Keratinocyte (primary cell): ENCODE results near the gene GLS. TPM values are rescaled to one million over a fixed set of nuclear protein-coding genes. Genes with fewer than 3 reads are reported as not detected.

Source experiments
- DNase-seq: peaks from one replicate; pipeline ENCODE4 v3.0.0-alpha.2; 2011; ENCODE audit warnings: low read depth, missing footprints, low spot score
- FAIRE-seq: peaks from 2 replicates; lab custom pipeline; 2011; peaks lifted over from hg19 to GRCh38; lab: Jason Lieb, UNC
- H2AFZ ChIP-seq: 2 replicates; pipeline ENCODE4 v1.6.0; 2012; ENCODE audit warnings: low read length, control low read depth, inconsistent platforms; ENCODE audit not compliant: control insufficient read depth
- H3K27ac ChIP-seq: 2 replicates; pipeline ENCODE4 v1.5.1; 2011; ENCODE audit warnings: low read length; ENCODE audit not compliant: control insufficient read depth, insufficient read depth
- H3K27me3 ChIP-seq: 3 replicates; pipeline ENCODE4 v1.6.0; 2011; ENCODE audit warnings: low read length; ENCODE audit not compliant: control insufficient read depth, insufficient read depth; ENCODE audit errors: extremely low read depth
- H3K36me3 ChIP-seq, 2 experiments: 2 replicates in 1 of 2; 3 replicates in 1 of 2; pipeline ENCODE4 v1.5.1; 2011; ENCODE audit warnings: low read length in 2 of 2, mild to moderate bottlenecking in 1 of 2; ENCODE audit not compliant: control insufficient read depth in 2 of 2, insufficient read depth in 2 of 2; ENCODE audit errors: extremely low read depth in 1 of 2
- H3K4me1 ChIP-seq: 3 replicates; pipeline ENCODE4 v1.5.1; 2011; ENCODE audit warnings: low read length; ENCODE audit not compliant: control insufficient read depth, insufficient read depth; ENCODE audit errors: extremely low read depth
- H3K4me2 ChIP-seq: 3 replicates; pipeline ENCODE4 v1.6.0; 2011; ENCODE audit warnings: low read depth, low read length; ENCODE audit not compliant: control insufficient read depth, insufficient read depth; ENCODE audit errors: extremely low read depth
- H3K4me3 ChIP-seq, 3 experiments: fragments of 200-600 bp in 1 of 3; sonication (generic) in 1 of 3; 2 replicates in 2 of 3; 3 replicates in 1 of 3; pipeline ENCODE4 v1.5.1; 2011 to 2016; ENCODE audit warnings: low read length in 3 of 3, mild to moderate bottlenecking in 3 of 3, control low read depth in 2 of 3, inconsistent platforms in 1 of 3, low read depth in 1 of 3, mixed read lengths in 1 of 3, mixed run types in 1 of 3, moderate library complexity in 1 of 3; ENCODE audit not compliant: control insufficient read depth in 2 of 3, insufficient read depth in 2 of 3; ENCODE audit errors: extremely low read depth in 1 of 3
- H3K79me2 ChIP-seq: 2 replicates; pipeline ENCODE4 v1.6.0; 2012; ENCODE audit warnings: low read length; ENCODE audit not compliant: control insufficient read depth, insufficient read depth
- H3K9ac ChIP-seq: 3 replicates; pipeline ENCODE4 v1.6.0; 2011; ENCODE audit warnings: low read length; ENCODE audit not compliant: control insufficient read depth, insufficient read depth; ENCODE audit errors: extremely low read depth
- H3K9me1 ChIP-seq: 3 replicates; pipeline ENCODE4 v1.6.0; 2011; ENCODE audit warnings: low read length; ENCODE audit not compliant: control insufficient read depth, insufficient read depth; ENCODE audit errors: extremely low read depth
- H3K9me3 ChIP-seq: 2 replicates; pipeline ENCODE4 v1.5.1; 2012; ENCODE audit warnings: low read depth, low read length; ENCODE audit not compliant: control insufficient read depth
- H4K20me1 ChIP-seq: 3 replicates; pipeline ENCODE4 v1.6.0; 2011; ENCODE audit warnings: low read length; ENCODE audit not compliant: control insufficient read depth, insufficient read depth; ENCODE audit errors: extremely low read depth
- EZH2 ChIP-seq: IDR thresholded peaks from one replicate; pipeline ENCODE4 v1.6.1; 2012; ENCODE audit warnings: inconsistent platforms, mild to moderate bottlenecking, low read length, moderate library complexity
- dilution Hi-C: fragments of 300-500 bp; cut with MboI; formaldehyde crosslinking; loops from one replicate; pipeline ENCODE4 v1.7.0; 2020; ENCODE audit warnings: low sequenced_read_pairs; ENCODE audit not compliant: extremely low pct_ligation_motif_present
- polyA plus RNA-seq, 5 experiments: library from polyadenylated mRNA; depleted of rRNA in 3 of 5; stranded (reverse) in 3 of 5; stranded (forward) in 1 of 5; unstranded in 1 of 5; fragments of >200 nt; gene quantifications; 1 replicate in 1 of 5; 2 replicates in 3 of 5; 3 replicates in 1 of 5; pipeline versions ENCODE4 v1.2.1 to v1.2.3, GENCODE V29; 2011 to 2012; ENCODE audit warnings: missing spikeins in 2 of 5, low read depth in 1 of 5, low replicate concordance in 1 of 5
- TF ChIP-seq, protein P1 (sequence below), 3 experiments: IDR thresholded peaks in 1 of 3; conservative IDR thresholded peaks in 1 of 3; optimal IDR thresholded peaks in 1 of 3; 2 replicates in 2 of 3; 3 replicates in 1 of 3; pipeline versions ENCODE3 to v1.5.1; 2011; ENCODE audit warnings: low read length in 3 of 3, mild to moderate bottlenecking in 3 of 3, moderate library complexity in 2 of 3, control low read depth in 1 of 3, inconsistent platforms in 1 of 3; ENCODE audit not compliant: insufficient read depth in 2 of 3; ENCODE audit errors: extremely low read depth in 1 of 3

GLS gene
- polyA plus RNA-seq, 1 donor (not counting 4 experiments of a cell fraction or from before 2014, with no cell fraction given): 130 TPM

DNA sequence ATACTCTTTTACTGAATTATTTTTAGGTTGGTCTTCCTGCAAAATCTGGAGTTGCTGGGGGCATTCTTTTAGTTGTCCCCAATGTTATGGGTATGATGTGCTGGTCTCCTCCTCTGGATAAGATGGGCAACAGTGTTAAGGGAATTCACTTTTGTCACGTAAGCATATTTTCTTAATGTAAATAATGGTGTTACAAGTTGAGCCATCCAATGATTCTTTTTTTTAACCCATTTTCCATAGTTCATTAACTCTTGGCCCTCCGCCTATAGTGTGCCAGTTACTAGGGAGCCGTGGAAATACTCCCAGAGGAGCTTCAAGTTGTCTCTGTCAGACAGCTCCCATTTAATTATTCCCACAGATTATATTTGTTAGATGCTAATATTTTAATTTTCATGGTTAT is 49.8 kb downstream of the GLS start:
- no peak overlapping the region for H3K27ac ChIP-seq
- dilution Hi-C loops: no loop called here
- H3K79me2 ChIP-seq: peaks cover 2% of the 10 kb centered on the region
- no peaks in the 10 kb centered on the region for H4K20me1 ChIP-seq
- H3K27me3 ChIP-seq: no peaks in the 10 kb centered on the region
- DNase-seq: no peak
- no peak for TF ChIP-seq EZH2
- H2AFZ ChIP-seq: no peak overlapping the region
- H3K9me3 ChIP-seq: no peaks in the 10 kb centered on the region
- H3K9ac ChIP-seq: no peak overlapping the region
- H3K36me3 ChIP-seq: peaks cover 7 to 23% of the 10 kb centered on the region in 2 experiments
- H3K4me1 ChIP-seq: peaks cover 6% of the 10 kb centered on the region
- no peak overlapping the region for H3K4me3 ChIP-seq
- H3K9me1 ChIP-seq: no peaks in the 10 kb centered on the region
- no peak overlapping the region for H3K4me2 ChIP-seq
- FAIRE-seq: no peak

- TF ChIP-seq EZH2: no peak
- TF ChIP-seq, protein P1, sequence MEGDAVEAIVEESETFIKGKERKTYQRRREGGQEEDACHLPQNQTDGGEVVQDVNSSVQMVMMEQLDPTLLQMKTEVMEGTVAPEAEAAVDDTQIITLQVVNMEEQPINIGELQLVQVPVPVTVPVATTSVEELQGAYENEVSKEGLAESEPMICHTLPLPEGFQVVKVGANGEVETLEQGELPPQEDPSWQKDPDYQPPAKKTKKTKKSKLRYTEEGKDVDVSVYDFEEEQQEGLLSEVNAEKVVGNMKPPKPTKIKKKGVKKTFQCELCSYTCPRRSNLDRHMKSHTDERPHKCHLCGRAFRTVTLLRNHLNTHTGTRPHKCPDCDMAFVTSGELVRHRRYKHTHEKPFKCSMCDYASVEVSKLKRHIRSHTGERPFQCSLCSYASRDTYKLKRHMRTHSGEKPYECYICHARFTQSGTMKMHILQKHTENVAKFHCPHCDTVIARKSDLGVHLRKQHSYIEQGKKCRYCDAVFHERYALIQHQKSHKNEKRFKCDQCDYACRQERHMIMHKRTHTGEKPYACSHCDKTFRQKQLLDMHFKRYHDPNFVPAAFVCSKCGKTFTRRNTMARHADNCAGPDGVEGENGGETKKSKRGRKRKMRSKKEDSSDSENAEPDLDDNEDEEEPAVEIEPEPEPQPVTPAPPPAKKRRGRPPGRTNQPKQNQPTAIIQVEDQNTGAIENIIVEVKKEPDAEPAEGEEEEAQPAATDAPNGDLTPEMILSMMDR (optimal IDR thresholded peaks at IDR 0.05 in 1 of 3, IDR thresholded peaks at IDR 0.05 in 1 of 3, conservative IDR thresholded peaks at IDR 0.05 in 1 of 3; ENCODE audit: extremely low read depth in 1 of 3, insufficient read depth in 2 of 3, low read length in 3 of 3): no peak
- H3K9ac ChIP-seq: no peak overlapping the region
- no peaks in the 10 kb centered on the region for H3K9me1 ChIP-seq
- H3K79me2 ChIP-seq: peaks cover 2% of the 10 kb centered on the region
- no peaks in the 10 kb centered on the region for H4K20me1 ChIP-seq
- H3K4me2 ChIP-seq: no peak overlapping the region
- H3K9me3 ChIP-seq: no peaks in the 10 kb centered on the region
- dilution Hi-C loops: no loop called here
- H3K36me3 ChIP-seq: peaks cover 5 to 16% of the 10 kb centered on the region in 2 experiments
- DNase-seq: no peak
- H3K27ac ChIP-seq: no peak overlapping the region
- no peaks in the 10 kb centered on the region for H3K4me1 ChIP-seq
- FAIRE-seq: no peak
- H2AFZ ChIP-seq: no peak overlapping the region
- H3K27me3 ChIP-seq: no peaks in the 10 kb centered on the region
- H3K4me3 ChIP-seq: no peak overlapping the region
Observed at GRCh38 chr2:190932514-190932913, 51.9 kb downstream of the GLS start.

DNA sequence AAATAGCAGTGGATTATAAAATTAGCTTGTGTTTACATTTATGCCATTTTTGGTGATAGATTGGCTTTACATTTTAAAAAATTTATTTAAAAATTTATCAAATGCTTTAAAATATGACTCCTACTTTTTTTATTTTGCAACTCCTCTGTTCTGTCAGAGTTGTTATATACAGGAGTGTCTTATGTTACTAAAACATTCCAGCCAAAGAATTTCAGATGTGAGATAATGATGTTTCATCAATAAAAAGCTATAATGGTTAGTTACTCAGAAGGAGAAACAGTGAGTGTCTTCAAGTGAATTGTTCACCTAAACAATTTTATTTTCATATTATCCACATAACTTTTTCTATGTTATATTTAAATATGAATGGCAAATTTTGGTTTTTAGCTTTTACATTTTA is 52.7 kb downstream of the GLS start:
- H3K4me1 ChIP-seq: no peaks in the 10 kb centered on the region
- DNase-seq (no peak), FAIRE-seq (no peak)
- no peak overlapping the region for H2AFZ ChIP-seq
- peaks cover 5 to 16% of the 10 kb centered on the region in 2 experiments for H3K36me3 ChIP-seq
- no peak overlapping the region for H3K27ac ChIP-seq
- H4K20me1 ChIP-seq: no peaks in the 10 kb centered on the region
- dilution Hi-C loops: no loop called here
- no peaks in the 10 kb centered on the region for H3K9me1 ChIP-seq
- no peaks in the 10 kb centered on the region for H3K27me3 ChIP-seq
- H3K79me2 ChIP-seq: peaks cover 2% of the 10 kb centered on the region
- no peak for TF ChIP-seq EZH2
- TF ChIP-seq, protein P1 (optimal IDR thresholded peaks at IDR 0.05 in 1 of 3, IDR thresholded peaks at IDR 0.05 in 1 of 3, conservative IDR thresholded peaks at IDR 0.05 in 1 of 3; ENCODE audit: extremely low read depth in 1 of 3, insufficient read depth in 2 of 3, low read length in 3 of 3): no peak
- no peaks in the 10 kb centered on the region for H3K9me3 ChIP-seq
- H3K4me2 ChIP-seq: no peak overlapping the region
- H3K4me3 ChIP-seq: no peak overlapping the region
- H3K9ac ChIP-seq: no peak overlapping the region
